HG02943 (cell line): ENCODE measurements around the gene RASSF1.

Source experiments
- ATAC-seq: cut with Tn5 transposase; IDR thresholded peaks from one replicate; pipeline ENCODE4 v1.9.1; 2021; ENCODE audit warnings: mild to moderate bottlenecking, low read depth, moderate library complexity; ENCODE audit not compliant: unreplicated experiment

The RASSF1 gene

GRCh38 chr3:50340448-50341329, at the start of gene RASSF1:
RASSF1 (minus strand) TSS chr3:50340836; CDS start chr3:50340805, 31 bp downstream.
- ATAC-seq, result no peak

- ATAC-seq, result no peak
Measured at GRCh38 chr3:50389414-50389767, 48.8 kb upstream of the RASSF1 start.

- ATAC-seq, result no peak
Measured at GRCh38 chr3:50388720-50389413, 48.2 kb upstream of the RASSF1 start.

- no peak for ATAC-seq
Measured at GRCh38 chr3:50388016-50388719, 47.5 kb upstream of the RASSF1 start.

- no peak for ATAC-seq
Measured at GRCh38 chr3:50385754-50386153, 45.1 kb upstream of the RASSF1 start.

GRCh38 chr3:50383750-50384149, 43.1 kb upstream of the RASSF1 start:
- no peak for ATAC-seq

- no peak for ATAC-seq
Measured at GRCh38 chr3:50382722-50383121, 42.1 kb upstream of the RASSF1 start.

- ATAC-seq, result no peak
Measured at GRCh38 chr3:50381383-50381782, 40.7 kb upstream of the RASSF1 start.

GRCh38 chr3:50380405-50381085, 39.9 kb upstream of the RASSF1 start:
- no peak for ATAC-seq

GRCh38 chr3:50378757-50379156, 38.1 kb upstream of the RASSF1 start:
- no peak for ATAC-seq

GRCh38 chr3:50378024-50378423, 37.4 kb upstream of the RASSF1 start:
- no peak for ATAC-seq

GRCh38 chr3:50375258-50375931, 34.8 kb upstream of the RASSF1 start:
- ATAC-seq, result no peak

- ATAC-seq, result no peak
Measured at GRCh38 chr3:50374363-50375257, 34.0 kb upstream of the RASSF1 start.

- ATAC-seq, result no peak
Measured at GRCh38 chr3:50373146-50374051, 32.8 kb upstream of the RASSF1 start.

- no peak for ATAC-seq
Measured at GRCh38 chr3:50372349-50372748, 31.7 kb upstream of the RASSF1 start.

GRCh38 chr3:50371133-50371685, 30.6 kb upstream of the RASSF1 start:
- ATAC-seq, result no peak

- ATAC-seq, result no peak
Measured at GRCh38 chr3:50370594-50370993, 30.0 kb upstream of the RASSF1 start.
